Right kidney (tissue), 9 donors: ENCODE data around the gene TRMT5.

Experiments used
- DNase-seq: peaks from one replicate; pipeline ENCODE4 v3.0.0-alpha.2; 2016
- long read RNA-seq, 8 donors: transcript quantifications; one replicate each; lab custom pipeline, GENCODE V29; 2026

TRMT5 gene
- long read RNA-seq, donor 1, full-length matches to known transcripts: 3 of 10 reads
- long read RNA-seq, donor 1, partial matches to known transcripts: 7 of 10 reads
- long read RNA-seq, donor 1, other reads (novel, unspliced or antisense): 0 of 10 reads
- long read RNA-seq, donor 2, full-length matches to known transcripts: 3 of 3 reads
- long read RNA-seq, donor 2, partial matches to known transcripts: 0 of 3 reads
- long read RNA-seq, donor 2, other reads (novel, unspliced or antisense): 0 of 3 reads
- long read RNA-seq, donor 3: 0 reads
- long read RNA-seq, donor 4, full-length matches to known transcripts: 4 of 9 reads
- long read RNA-seq, donor 4, partial matches to known transcripts: 5 of 9 reads
- long read RNA-seq, donor 4, other reads (novel, unspliced or antisense): 0 of 9 reads
- long read RNA-seq, donor 5, full-length matches to known transcripts: 4 of 4 reads
- long read RNA-seq, donor 5, partial matches to known transcripts: 0 of 4 reads
- long read RNA-seq, donor 5, other reads (novel, unspliced or antisense): 0 of 4 reads
- long read RNA-seq, donor 6, full-length matches to known transcripts: 3 of 3 reads
- long read RNA-seq, donor 6, partial matches to known transcripts: 0 of 3 reads
- long read RNA-seq, donor 6, other reads (novel, unspliced or antisense): 0 of 3 reads
- long read RNA-seq, donor 7: 0 reads
- long read RNA-seq, donor 8, full-length matches to known transcripts: 1 of 1 reads
- long read RNA-seq, donor 8, partial matches to known transcripts: 0 of 1 reads
- long read RNA-seq, donor 8, other reads (novel, unspliced or antisense): 0 of 1 reads

DNA sequence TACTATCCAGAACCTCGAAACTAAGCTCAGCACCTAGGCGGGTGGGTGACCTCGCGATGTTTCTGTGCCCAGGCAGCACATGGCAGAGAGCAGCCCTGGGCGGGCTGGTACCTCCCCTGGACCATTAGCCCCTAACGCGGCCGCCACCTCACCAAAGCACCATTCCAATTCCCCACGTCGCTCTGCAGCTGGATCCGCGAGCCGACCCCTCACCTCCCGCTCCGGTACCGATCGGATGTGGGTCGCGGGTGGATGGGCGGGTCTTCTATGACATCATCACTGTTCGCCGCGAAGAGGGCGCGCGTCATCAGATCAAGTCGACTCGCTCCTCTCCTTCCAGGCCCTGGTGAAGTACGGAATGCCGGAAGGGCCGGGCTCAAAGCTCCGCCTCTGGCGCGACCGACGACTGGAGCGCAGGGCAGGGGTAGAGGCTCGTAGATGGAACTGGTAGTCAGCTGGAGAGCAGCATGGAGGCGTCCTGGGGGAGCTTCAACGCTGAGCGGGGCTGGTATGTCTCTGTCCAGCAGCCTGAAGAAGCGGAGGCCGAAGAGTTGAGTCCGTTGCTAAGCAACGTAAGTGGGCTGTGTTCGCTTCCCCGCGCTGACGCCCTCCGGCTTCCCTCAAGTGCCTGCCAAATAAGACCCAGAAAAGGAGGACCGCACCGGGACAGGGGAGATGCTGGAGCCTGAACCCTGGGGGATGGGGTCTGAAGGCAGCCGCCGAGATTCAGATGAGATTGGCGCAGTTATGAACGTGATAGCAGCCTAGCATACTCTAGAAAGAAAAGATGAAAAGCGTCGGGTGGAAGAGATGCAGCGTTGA is at the start of gene TRMT5, which contains the start of gene SLC38A6:
Gene TRMT5, minus strand, starts transcription at position 269 of the 822 bp plus-strand sequence. Its CDS starts 106 bp downstream, at position 163.
Gene SLC38A6, plus strand, starts transcription at position 435 of the 822 bp plus-strand sequence. Its CDS starts 33 bp downstream, at position 468.
- peak; percentile 99 for DNase-seq

- DNase-seq: no peak
Measured at GRCh38 chr14:61026526-61026925, 45.6 kb upstream of the TRMT5 start.

GRCh38 chr14:61025251-61026223 is 44.7 kb upstream of the TRMT5 start:
- DNase-seq: peak; percentile 10

DNA sequence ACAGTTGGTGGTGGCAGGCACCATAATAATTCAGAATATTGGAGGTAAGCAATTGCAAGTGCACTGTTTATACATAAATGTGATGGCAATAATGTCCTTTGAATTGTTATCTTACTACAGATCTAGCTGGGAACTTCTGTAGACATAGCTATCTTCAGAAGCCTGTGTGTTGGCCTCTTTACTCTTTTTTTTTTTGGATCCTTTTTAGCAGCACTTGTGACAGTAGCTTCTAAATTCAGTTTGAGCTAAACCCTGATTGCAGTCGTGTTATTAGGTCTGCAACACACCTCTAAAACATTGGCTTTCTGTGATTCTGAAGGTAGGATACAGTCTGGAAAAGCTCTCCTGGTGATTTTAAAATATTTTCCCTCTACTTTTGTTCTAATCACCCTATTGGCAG is 38.7 kb upstream of the TRMT5 start:
- DNase-seq: no peak

- no peak for DNase-seq
Measured at GRCh38 chr14:61003571-61003970, 22.7 kb upstream of the TRMT5 start.

- DNase-seq: no peak
Measured at GRCh38 chr14:60999536-60999935, 18.7 kb upstream of the TRMT5 start.

- DNase-seq: no peak
Measured at GRCh38 chr14:60998617-60999016, 17.7 kb upstream of the TRMT5 start.

DNA sequence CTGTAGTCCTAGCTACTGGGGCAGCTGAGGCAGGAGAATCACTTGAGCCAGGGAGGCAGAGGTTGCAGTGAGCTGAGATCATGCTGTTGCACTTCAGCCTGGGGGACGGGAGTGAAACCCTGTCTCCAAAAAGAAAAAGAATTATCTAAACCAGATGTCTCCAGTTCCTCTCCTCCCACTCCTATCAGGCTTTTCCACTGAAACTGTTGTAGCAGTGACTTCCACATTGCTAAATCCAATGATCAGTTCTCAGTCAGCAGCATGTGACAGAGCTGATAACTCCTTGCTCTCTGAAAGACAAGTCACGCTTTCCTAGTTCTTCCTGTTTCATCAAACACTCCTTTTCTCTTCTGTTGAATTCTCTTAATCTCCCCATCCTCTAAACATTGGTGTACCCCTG is 8.7 kb upstream of the TRMT5 start:
- no peak for DNase-seq

DNA sequence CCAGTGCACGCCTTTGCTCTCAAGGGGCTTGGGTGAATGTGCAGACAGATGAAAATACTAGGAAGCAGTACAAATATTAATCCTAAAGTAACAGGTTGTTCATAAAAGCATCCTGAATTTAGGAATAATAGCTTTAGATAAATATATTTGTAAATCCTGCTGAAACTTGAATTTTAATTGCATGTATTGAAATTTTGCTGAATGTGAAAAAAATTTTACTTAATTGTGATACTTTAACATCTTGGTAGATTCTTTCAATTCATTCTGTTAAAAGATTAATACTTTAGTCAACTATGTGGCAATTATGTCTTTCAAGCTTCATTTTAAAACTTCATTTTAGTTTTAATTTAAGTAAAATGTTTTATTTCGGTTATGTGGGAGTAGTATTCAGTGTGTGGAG is 5.6 kb upstream of the TRMT5 start:
- DNase-seq: no peak

- DNase-seq: no peak
Measured at GRCh38 chr14:60984196-60984595, 3.3 kb upstream of the TRMT5 start.

- no peak for DNase-seq
Measured at GRCh38 chr14:60981633-60982455, 965 bp upstream of the TRMT5 start.

DNA sequence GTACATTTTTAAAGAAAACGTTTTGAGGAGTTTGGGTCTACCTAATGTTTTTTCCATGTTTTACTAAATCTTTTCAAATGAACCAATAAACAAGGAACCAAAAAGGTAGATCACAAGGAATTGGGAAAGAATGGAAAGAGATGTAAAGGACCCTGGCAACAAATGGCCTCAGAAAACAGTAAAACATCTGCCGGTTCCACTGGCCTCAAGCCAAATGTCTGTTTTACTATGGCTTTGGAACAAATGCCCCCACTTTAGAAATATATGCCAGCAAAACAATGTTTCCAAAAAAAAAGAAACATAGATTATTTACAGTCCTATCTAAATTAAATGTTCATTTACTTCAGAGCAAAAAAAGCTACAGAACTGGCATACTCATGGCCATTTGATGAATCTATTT is 3.0 kb downstream of the TRMT5 start:
- DNase-seq: no peak

DNA sequence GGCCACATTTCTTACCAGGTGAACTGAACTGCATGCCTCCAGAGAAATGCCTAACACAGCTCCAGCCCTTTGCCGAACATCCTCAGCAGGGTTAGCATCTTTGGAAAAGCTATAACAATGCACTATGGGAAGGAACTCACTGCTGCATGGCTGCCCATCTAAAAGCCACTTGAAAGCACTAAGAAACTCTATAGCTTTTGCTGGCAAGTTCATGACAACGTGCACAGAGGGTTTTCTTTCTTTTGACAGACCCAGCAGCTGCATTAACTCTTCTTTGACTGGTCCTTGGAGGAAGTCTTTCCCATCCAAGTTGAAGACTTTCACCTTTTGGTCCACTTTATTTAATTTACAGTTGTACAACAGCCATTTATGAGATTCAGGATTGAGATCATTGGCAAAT is 5.3 kb downstream of the TRMT5 start:
- no peak for DNase-seq

GRCh38 chr14:60974090-60974651 is 6.7 kb downstream of the TRMT5 start:
- no peak for DNase-seq

DNA sequence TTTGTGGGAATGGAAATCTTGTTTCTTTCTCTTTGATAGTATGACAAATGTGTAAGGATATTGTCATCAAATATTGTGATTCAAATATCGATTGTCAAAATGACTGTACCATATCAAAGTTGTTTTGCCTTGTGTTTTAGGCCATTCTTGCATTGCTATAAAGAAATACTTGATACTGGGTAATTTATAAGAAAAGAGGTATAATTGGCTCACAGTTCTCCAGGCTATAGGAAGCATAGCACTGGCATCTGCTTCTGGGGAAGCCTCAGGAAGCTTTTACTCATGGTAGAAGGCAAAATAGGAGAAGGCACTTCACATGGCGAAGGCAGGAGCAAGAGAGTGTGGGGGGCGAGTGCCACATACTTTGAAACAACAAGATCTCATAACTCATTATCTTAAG is 7.8 kb downstream of the TRMT5 start:
- no peak for DNase-seq

DNA sequence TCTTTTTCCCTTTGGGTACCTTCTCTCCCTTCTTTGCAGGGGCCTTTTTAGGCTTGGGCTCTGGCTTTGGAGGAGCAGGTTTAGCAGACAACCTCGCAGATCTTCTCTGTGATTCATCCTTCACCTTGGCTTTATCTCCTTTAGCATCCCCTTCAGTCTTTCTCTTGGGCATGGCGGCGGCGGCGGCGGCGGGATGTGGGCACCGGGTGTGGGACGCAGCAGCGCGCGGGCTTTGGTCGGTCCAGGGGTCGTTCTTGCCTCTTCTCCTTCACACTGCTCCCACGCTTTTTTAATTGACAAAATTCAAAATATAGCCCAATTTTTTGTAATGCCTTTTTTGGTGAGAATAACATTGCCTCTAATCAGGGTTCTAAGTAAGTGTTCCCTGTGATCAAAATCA is 8.6 kb downstream of the TRMT5 start:
- DNase-seq: no peak

DNA sequence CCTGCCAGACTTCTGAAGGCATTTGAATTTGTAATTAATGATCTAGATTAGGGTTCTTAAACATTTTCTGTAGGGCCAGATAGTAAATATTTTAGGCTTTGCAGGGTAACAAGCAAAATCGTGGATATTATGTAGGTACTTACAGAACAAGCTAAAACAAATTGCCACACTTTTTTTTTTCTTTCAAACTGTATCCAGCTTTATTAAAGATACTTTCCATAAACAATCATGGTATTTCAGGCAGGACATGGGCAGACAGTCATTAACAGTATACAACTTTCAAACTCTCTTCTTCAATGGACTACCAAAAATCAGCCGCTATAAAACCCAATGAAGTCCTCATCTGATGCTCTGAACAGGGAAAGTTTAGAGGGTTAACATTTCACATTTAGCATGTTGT is 9.6 kb downstream of the TRMT5 start:
- no peak for DNase-seq

DNA sequence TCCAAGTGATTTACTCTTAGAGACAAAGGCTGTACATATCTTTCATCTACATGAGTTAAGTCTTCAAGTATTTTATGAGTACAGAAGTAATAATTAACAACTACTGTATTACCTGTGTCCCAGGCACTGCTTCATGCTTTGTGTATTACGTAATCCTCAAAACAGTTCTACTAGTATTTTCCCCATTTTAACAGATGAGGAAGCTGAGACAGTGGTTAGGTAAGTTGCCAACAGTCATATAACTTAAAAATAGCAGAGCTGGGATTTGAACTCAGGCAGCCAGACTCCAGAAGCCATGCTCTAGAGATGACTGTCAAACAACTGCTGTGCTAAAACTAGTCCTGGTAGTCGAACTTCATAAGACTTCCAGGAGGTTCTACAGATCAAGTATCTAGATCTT is 10.7 kb downstream of the TRMT5 start:
- DNase-seq: no peak

DNA sequence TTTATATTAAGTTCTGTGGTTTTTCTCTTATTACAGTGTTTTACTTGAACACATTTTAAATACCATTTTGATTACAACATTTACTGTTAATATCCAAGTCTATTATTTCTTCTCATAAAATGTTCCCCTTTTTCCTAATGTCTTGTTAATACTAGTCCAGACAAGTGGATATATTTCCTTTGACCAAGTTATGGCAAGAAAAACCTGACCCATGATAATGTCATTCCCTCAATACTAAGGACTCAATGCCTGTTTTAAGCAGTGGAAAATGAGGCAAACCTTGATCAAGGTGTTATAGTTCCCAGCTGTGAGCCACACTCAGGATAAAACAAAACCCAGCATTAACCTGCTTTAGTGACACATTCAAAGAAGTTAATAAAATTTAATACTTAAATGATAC is 12.2 kb downstream of the TRMT5 start:
- no peak for DNase-seq

- no peak for DNase-seq
Measured at GRCh38 chr14:60968099-60968498, 12.8 kb downstream of the TRMT5 start.
